ENCODE measurements around the gene EFNA4. TPM values are rescaled to one million over a fixed set of nuclear protein-coding genes. Genes with fewer than 3 reads are reported as not detected.

The EFNA4 gene
- total and polyA plus RNA-seq, 9 of the 15 experiments (the other 6 are each of a cell fraction or from before 2014, with no cell fraction given) = 0.68 to 7.4 (median 6.1) TPM

DNA sequence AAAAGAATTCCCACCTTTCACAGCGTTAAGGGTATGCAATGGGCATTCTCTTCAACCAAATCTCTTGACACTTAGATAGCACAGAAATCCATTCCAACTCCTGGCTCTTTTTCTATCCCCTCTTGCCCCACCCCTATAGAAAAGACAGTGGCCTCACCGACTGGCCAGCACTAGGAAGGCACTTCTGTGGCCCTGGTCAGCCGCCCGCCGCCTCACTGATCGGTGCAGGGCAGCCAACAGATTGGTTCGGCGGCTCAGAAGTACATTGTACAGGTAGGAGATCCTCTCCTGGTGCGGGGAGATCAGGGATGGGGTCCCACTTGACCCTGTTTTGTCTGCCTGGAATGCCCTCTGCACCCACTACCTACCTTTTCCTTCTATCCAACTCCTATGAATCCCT lies 39.2 kb upstream of the EFNA4 start:
- Histone ChIP-seq H2AFZ (ENCODE audit: low read depth, low read length) (no peak overlapping the region), H3K36me3 (ENCODE audit: control insufficient read depth, insufficient read depth, low read length) (no peaks in the 10 kb centered on the region), H3K9me3 (replicated peaks; ENCODE audit: control insufficient read depth, insufficient read depth, low read depth, low read length) (no peaks in the 10 kb centered on the region), H4K20me1 (replicated peaks; ENCODE audit: control insufficient read depth, insufficient read depth, low read length) (no peaks in the 10 kb centered on the region), H3K4me1 (replicated peaks in 1 of 2; ENCODE audit: control insufficient read depth in 2 of 2, insufficient read depth in 2 of 2, low read length in 2 of 2) (peaks cover 13 to 16% of the 10 kb centered on the region in 2 experiments; a peak in 3 of 5 replicates), H3K27ac (ENCODE audit: extremely low read depth, low read depth, low read length) (no peak overlapping the region), H3K9ac (ENCODE audit: insufficient read depth in 1 of 2, low read depth in 2 of 2, low read length in 2 of 2) (no peak overlapping the region), H3K4me2 (ENCODE audit: insufficient read depth, low read length) (no peak overlapping the region), H3K27me3 (ENCODE audit: control insufficient read depth in 2 of 2, insufficient read depth in 2 of 2, low read length in 2 of 2) (no peaks in the 10 kb centered on the region), H3K79me2 (ENCODE audit: control insufficient read depth, insufficient read depth, low read length) (no peaks in the 10 kb centered on the region), H3K9me1 (ENCODE audit: control insufficient read depth, insufficient read depth, low read length) (no peaks in the 10 kb centered on the region), H3K4me3 (no peak overlapping the region)
- WGBS (ENCODE audit: insufficient coverage, low coverage, missing lambda C conversion rate) = 89% methylated on average over 9 of the region's 9 CpGs
- intact Hi-C loops (cut with micrococcal nuclease) = no loop called here
- no TSS peak for BruUV-seq (replicated peaks)
- FAIRE-seq (no peak), DNase-seq (ENCODE audit: extremely low read depth in 1 of 4, low spot score in 3 of 4) (no peak), ATAC-seq (no peak)
- ChIA-PET POLR2A (no interaction called here), CTCF (ENCODE audit: low intra/inter-chr PET ratio) (no interaction called here)
- in situ Hi-C loops (cut with MboI) = no loop called here
- TF ChIP-seq BRCA1 (IDR thresholded peaks at IDR 0.05) = no peak
- no peak for TF ChIP-seq BRCA1 (CRISPR knock-in tag; IDR thresholded peaks at IDR 0.05)
- no peak for TF ChIP-seq FOSL1 (tag; conservative IDR thresholded peaks at IDR 0.05)
- no peak for TF ChIP-seq STAT5B (CRISPR knock-in tag; IDR thresholded peaks at IDR 0.05)
- TF ChIP-seq, protein P1, sequence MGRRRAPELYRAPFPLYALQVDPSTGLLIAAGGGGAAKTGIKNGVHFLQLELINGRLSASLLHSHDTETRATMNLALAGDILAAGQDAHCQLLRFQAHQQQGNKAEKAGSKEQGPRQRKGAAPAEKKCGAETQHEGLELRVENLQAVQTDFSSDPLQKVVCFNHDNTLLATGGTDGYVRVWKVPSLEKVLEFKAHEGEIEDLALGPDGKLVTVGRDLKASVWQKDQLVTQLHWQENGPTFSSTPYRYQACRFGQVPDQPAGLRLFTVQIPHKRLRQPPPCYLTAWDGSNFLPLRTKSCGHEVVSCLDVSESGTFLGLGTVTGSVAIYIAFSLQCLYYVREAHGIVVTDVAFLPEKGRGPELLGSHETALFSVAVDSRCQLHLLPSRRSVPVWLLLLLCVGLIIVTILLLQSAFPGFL (CRISPR knock-in tag; IDR thresholded peaks at IDR 0.05) = no peak
- TF ChIP-seq HDAC3 (IDR thresholded peaks at IDR 0.05; ENCODE audit: borderline replicate concordance, partially characterized antibody) = no peak
- no peak for TF ChIP-seq NELFE (IDR thresholded peaks at IDR 0.05; ENCODE audit: insufficient read depth, insufficient read length)
- TF ChIP-seq, protein P2, sequence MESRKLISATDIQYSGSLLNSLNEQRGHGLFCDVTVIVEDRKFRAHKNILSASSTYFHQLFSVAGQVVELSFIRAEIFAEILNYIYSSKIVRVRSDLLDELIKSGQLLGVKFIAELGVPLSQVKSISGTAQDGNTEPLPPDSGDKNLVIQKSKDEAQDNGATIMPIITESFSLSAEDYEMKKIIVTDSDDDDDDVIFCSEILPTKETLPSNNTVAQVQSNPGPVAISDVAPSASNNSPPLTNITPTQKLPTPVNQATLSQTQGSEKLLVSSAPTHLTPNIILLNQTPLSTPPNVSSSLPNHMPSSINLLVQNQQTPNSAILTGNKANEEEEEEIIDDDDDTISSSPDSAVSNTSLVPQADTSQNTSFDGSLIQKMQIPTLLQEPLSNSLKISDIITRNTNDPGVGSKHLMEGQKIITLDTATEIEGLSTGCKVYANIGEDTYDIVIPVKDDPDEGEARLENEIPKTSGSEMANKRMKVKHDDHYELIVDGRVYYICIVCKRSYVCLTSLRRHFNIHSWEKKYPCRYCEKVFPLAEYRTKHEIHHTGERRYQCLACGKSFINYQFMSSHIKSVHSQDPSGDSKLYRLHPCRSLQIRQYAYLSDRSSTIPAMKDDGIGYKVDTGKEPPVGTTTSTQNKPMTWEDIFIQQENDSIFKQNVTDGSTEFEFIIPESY (CRISPR knock-in tag; IDR thresholded peaks at IDR 0.05) = no peak
- no peak for TF ChIP-seq ZKSCAN1 (IDR thresholded peaks at IDR 0.05; ENCODE audit: low read depth, low read length)
- TF ChIP-seq, protein P3, sequence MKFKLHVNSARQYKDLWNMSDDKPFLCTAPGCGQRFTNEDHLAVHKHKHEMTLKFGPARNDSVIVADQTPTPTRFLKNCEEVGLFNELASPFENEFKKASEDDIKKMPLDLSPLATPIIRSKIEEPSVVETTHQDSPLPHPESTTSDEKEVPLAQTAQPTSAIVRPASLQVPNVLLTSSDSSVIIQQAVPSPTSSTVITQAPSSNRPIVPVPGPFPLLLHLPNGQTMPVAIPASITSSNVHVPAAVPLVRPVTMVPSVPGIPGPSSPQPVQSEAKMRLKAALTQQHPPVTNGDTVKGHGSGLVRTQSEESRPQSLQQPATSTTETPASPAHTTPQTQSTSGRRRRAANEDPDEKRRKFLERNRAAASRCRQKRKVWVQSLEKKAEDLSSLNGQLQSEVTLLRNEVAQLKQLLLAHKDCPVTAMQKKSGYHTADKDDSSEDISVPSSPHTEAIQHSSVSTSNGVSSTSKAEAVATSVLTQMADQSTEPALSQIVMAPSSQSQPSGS (CRISPR knock-in tag; IDR thresholded peaks at IDR 0.05) = no peak
- TF ChIP-seq HEY1 (CRISPR knock-in tag; IDR thresholded peaks at IDR 0.05; ENCODE audit: borderline replicate concordance) = no peak
- no peak for TF ChIP-seq WHSC1 (IDR thresholded peaks at IDR 0.05; ENCODE audit: low read length)
- TF ChIP-seq DACH1 (IDR thresholded peaks at IDR 0.05; ENCODE audit: partially characterized antibody) = no peak
- TF ChIP-seq, protein P4, sequence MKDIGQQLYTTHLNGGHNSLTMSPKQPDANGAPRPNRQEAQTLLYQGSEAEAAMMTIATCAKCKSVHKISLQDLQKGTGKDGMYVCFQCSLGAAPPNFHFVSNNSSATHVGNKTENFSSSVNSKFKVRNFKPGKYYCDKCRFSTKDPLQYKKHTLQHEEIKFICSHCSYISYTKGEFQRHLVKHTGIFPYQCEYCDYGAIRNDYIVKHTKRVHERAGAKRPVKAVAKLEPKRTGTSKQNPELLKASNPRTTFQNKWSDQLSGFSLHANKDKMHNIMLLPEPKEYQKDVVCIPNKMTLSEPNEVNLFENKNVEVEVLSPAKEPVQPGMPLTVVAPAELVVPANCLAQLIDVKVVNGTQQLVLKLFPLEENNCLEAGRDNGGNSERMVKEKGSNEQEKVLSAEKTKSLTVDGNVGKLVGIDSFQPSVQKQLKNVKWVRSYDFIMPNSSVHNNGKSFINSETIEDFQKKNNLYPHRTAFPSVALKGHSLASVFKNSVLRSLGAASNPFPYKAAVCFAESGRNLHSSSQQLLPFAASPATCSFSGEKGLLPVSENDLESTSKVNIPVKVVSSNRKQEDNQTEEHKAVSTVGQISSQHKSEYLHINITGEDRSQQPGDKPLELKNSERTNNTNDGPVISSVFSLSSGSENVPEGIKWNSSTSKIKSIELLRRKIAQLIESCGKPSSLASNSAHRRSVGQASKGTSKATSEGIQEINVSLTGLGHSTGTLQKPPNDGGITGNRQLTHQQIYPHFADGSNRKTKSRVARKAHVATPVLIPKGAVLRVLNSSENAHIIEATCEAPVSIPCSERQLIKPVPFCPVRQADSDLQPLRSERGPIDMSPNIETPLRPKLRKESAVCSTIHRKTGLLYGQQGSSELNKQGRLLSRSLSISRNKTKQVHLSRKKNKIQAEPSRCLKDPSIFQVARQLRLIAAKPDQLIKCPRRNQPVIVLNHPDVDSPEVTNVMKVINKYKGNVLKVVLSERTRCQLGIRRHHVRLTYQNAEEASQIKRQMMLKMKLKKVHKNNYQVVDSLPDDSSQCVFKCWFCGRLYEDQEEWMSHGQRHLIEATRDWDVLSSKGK (CRISPR knock-in tag; IDR thresholded peaks at IDR 0.05) = no peak
- TF ChIP-seq MCM7 (IDR thresholded peaks at IDR 0.05) = no peak
- no peak for TF ChIP-seq KLF10 (CRISPR knock-in tag; IDR thresholded peaks at IDR 0.05)
- TF ChIP-seq SIRT6 (IDR thresholded peaks at IDR 0.05; ENCODE audit: low read depth, low read length) = no peak

All from K562 (cell line).